Natural killer cell (primary cell): ENCODE results near the gene RELA. TPM values are rescaled to one million over a fixed set of nuclear protein-coding genes. Genes with fewer than 3 reads are reported as not detected.
A peak's percentile ranks its signal among the peaks of the same experiment; 100 is the strongest.

Experiments
- ATAC-seq, 3 donors: fragments of 150-1000 bp in 2 of 3; fragments of 200-7000 bp in 1 of 3; cut with Tn5 transposase; 1 replicate in 1 of 3; 2 replicates in 2 of 3; pipeline ENCODE4 v1.10.0; 2021; ENCODE audit warnings: mild to moderate bottlenecking in 2 of 3, moderate library complexity in 2 of 3
- DNase-seq, 2 donors: peaks; one replicate each; pipeline versions ENCODE4 v3.0.0 to v3.0.0-alpha.2; 2013 to 2021; ENCODE audit warnings: mixed read lengths in 1 of 2
- H3K27ac ChIP-seq: one replicate; pipeline ENCODE4 v1.5.1; 2013; ENCODE audit warnings: mild to moderate bottlenecking, low read length
- H3K27me3 ChIP-seq: one replicate; pipeline ENCODE4 v1.6.1; 2013; ENCODE audit warnings: low read length; ENCODE audit not compliant: control insufficient read depth, insufficient read depth
- H3K36me3 ChIP-seq: one replicate; pipeline ENCODE4 v1.6.1; 2013; ENCODE audit warnings: low read length; ENCODE audit not compliant: control insufficient read depth, insufficient read depth
- H3K4me1 ChIP-seq: one replicate; pipeline ENCODE4 v1.6.1; 2013; ENCODE audit warnings: low read length; ENCODE audit not compliant: control insufficient read depth, insufficient read depth
- H3K4me3 ChIP-seq: one replicate; pipeline ENCODE4 v1.5.1; 2013; ENCODE audit warnings: low read length
- H3K9me3 ChIP-seq: one replicate; pipeline ENCODE4 v1.6.1; 2013; ENCODE audit warnings: low read length; ENCODE audit not compliant: control insufficient read depth, insufficient read depth
- H3K27ac Mint-ChIP-seq, 2 donors: one replicate each; pipeline ENCODE4 v1.8.0; 2022; ENCODE audit warnings: mild to moderate bottlenecking in 2 of 2, mixed read lengths in 2 of 2, moderate library complexity in 1 of 2
- H3K27me3 Mint-ChIP-seq, 2 donors: one replicate each; pipeline ENCODE4 v1.8.0; 2022; ENCODE audit warnings: low read depth in 2 of 2, mixed read lengths in 2 of 2
- H3K36me3 Mint-ChIP-seq: one replicate; pipeline ENCODE4 v1.8.0; 2022; ENCODE audit warnings: mixed read lengths
- H3K4me1 Mint-ChIP-seq, 2 donors: one replicate each; pipeline ENCODE4 v1.8.0; 2022; ENCODE audit warnings: mixed read lengths in 2 of 2
- H3K4me3 Mint-ChIP-seq: one replicate; pipeline ENCODE4 v1.8.0; 2022; ENCODE audit warnings: mild to moderate bottlenecking, moderate library complexity, mixed read lengths
- H3K9me3 Mint-ChIP-seq, 2 donors: one replicate each; pipeline ENCODE4 v1.8.0; 2022; ENCODE audit warnings: mixed read lengths in 2 of 2
- WGBS: methylation state at CpG from one replicate; pipeline ENCODE4 v1.1.7; 2013; ENCODE audit warnings: missing lambda C conversion rate; ENCODE audit not compliant: insufficient coverage; 5-methylcytosine and 5-hydroxymethylcytosine counted together
- intact Hi-C: fragments of 100-400 bp; cut with micrococcal nuclease; formaldehyde crosslinking; loops from one replicate; pipeline ENCODE4 v1.14.2; 2022
- total RNA-seq, 4 donors: library from RNA; stranded (reverse); fragments of 120-200 nt in 1 of 4; gene quantifications; one replicate each; pipeline versions ENCODE4 v1.2.3 to v1.2.4, GENCODE V29; 2013 to 2022
- TF ChIP-seq, protein P1 (sequence below): fragments of 200-600 bp; IDR thresholded peaks from one replicate; pipeline ENCODE4 v1.8.0; 2022; ENCODE audit warnings: antibody characterized with exemption

The RELA gene
- total RNA-seq, 3 donors from 2014 or later (not counting 1 experiment from before 2014, with no cell fraction given), result 319 to 380 (median 338) TPM

DNA sequence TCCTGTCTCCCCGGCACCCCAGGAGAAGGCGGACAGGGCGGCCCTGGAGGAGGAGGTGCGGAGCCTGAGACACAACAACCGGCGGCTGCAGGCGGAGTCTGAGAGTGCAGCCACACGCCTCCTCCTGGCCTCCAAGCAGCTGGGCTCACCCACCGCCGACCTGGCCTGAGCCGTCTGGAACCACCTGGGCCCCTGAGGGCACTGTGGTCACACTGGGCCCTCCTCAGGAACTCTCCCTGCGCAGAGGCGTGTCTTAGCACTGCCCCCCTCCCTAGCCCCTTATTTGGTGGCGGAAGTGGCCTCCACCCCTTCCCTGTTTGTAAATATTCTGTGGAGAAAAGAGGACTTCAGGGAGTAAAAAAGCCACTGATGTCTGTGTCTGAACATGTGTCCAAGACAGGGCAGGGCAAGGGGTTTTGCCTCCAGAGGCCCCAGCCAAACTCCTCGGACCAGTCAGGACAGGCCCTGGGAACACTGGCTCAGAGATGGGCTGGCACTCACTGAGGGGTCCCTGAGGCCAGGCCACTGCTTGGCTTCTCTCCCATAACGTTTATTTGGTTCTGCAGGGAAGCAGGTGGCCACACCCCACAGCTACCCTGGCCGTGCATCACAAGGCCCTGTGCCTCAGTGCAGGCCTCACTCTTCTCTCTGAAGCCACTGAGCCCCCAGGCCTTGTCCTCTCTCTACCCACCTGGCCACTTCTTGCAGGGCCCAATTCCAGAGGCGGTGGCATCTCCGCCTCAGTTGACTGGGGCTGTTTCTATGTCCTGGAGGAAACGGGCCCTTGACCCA is 12.0 kb downstream of the RELA start:
- no peaks in the 10 kb centered on the region for H3K9me3 Mint-ChIP-seq
- peak overlapping the region; percentile 97 to 99 for H3K27ac Mint-ChIP-seq
- H3K9me3 ChIP-seq, result no peaks in the 10 kb centered on the region
- ATAC-seq (no peak), DNase-seq (peak; percentile 22 to 33)
- TF ChIP-seq, protein P1, sequence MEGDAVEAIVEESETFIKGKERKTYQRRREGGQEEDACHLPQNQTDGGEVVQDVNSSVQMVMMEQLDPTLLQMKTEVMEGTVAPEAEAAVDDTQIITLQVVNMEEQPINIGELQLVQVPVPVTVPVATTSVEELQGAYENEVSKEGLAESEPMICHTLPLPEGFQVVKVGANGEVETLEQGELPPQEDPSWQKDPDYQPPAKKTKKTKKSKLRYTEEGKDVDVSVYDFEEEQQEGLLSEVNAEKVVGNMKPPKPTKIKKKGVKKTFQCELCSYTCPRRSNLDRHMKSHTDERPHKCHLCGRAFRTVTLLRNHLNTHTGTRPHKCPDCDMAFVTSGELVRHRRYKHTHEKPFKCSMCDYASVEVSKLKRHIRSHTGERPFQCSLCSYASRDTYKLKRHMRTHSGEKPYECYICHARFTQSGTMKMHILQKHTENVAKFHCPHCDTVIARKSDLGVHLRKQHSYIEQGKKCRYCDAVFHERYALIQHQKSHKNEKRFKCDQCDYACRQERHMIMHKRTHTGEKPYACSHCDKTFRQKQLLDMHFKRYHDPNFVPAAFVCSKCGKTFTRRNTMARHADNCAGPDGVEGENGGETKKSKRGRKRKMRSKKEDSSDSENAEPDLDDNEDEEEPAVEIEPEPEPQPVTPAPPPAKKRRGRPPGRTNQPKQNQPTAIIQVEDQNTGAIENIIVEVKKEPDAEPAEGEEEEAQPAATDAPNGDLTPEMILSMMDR, result no peak
- H3K36me3 ChIP-seq, result peaks cover 69% of the 10 kb centered on the region
- peaks cover 40 to 57% of the 10 kb centered on the region in 2 donors for H3K4me1 Mint-ChIP-seq
- 65% methylated on average over 20 of the region's 20 CpGs for WGBS
- H3K36me3 Mint-ChIP-seq, result peaks cover 7% of the 10 kb centered on the region
- intact Hi-C loops, result loop anchor here (5.0 kb wide), 1 partner anchor 33 kb away; the partner anchor contains the start of gene PCNX3
- peak overlapping the region; percentile 81 for H3K4me3 Mint-ChIP-seq
- no peaks in the 10 kb centered on the region for H3K27me3 ChIP-seq
- no peak overlapping the region for H3K4me3 ChIP-seq
- H3K27me3 Mint-ChIP-seq, result no peaks in the 10 kb centered on the region
- H3K4me1 ChIP-seq, result peaks cover 49% of the 10 kb centered on the region
- H3K27ac ChIP-seq, result peak overlapping the region; percentile 95

DNA sequence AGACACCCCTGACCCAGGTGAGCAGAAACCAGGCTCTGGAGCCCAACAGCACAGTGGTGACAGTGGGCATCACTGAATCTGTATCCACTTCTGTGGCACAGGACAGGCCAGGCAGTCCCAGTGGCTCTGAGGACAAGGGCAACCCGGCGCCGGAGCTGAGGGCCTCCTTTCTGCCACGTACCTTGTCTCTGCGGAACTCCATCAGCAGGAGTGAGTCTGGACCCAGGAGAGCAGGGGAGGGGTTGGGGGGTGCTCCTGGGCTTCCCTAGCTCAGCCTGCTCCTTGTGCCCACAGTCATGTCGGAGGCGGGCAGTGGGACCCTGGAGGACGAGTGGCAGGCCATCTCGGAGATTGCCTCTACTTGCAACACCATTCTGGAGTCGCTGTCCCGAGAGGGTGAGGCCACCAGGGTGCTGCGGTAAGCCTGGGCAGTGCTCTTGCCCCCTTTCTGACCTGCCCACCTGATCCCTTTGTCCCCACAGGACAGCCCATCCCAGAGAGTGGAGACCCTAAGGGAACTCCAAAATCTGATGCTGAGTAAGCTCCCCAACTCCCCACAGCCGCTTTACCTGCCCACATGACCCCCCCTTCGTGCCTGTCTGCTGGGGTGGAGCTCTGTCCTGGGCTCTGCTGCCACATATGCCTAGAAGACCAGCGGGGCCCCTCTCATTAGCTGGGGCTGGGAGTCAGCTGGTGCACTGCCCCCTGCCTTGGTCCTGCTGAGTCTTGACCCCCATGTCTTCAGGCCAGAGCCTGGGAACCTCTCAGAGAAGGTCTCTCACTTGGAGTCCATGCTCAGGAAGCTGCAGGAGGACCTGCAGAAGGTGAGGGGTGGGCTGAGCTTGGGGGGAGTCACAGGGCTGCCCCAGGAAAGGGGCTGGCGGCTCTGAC is 12.8 kb downstream of the RELA start:
- TF ChIP-seq, protein P1, result no peak

DNA sequence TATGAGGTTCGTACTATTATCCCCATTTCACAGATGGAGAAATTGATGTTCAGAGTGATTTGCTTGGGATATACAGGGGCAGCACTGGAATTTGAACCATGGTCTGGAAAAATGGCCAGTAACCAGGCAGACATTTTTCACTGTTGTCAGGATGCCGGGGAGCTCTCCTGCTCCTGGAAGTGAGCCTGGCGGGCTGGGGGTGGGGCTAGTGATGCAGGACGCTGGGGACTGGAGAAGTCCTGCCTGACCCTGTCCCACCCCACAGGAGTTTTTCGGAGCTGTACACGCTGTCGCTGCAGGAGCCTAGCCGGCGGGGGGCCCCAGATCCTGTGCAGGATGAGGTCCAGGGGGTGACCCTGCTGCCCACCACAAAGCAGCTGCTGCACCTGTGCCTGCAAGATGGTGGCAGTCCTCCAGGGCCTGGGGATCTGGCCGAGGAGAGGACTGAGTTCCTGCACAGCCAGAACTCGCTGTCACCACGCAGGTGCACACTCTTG is 13.7 kb downstream of the RELA start:
- peaks cover 67% of the 10 kb centered on the region for H3K36me3 ChIP-seq
- TF ChIP-seq, protein P1, result no peak
- H3K9me3 ChIP-seq, result no peaks in the 10 kb centered on the region
- H3K36me3 Mint-ChIP-seq, result no peaks in the 10 kb centered on the region
- ATAC-seq, result no peak
- no peak overlapping the region for H3K4me3 Mint-ChIP-seq
- no peak overlapping the region for H3K27ac ChIP-seq
- H3K4me1 Mint-ChIP-seq, result peaks cover 40 to 57% of the 10 kb centered on the region in 2 donors
- WGBS, result 94% methylated on average over 12 of the region's 12 CpGs
- no peak for DNase-seq
- H3K4me3 ChIP-seq, result no peak overlapping the region
- intact Hi-C loops, result no loop called here
- H3K4me1 ChIP-seq, result peaks cover 53% of the 10 kb centered on the region
- no peaks in the 10 kb centered on the region for H3K27me3 ChIP-seq
- H3K27me3 Mint-ChIP-seq, result no peaks in the 10 kb centered on the region
- peak overlapping the region in 1 of 2 donors; percentile 99 for H3K27ac Mint-ChIP-seq
- no peaks in the 10 kb centered on the region for H3K9me3 Mint-ChIP-seq

More for the DNA sequence above, 12.8 kb downstream of the RELA start:
- peaks cover 40 to 54% of the 10 kb centered on the region in 2 donors for H3K4me1 Mint-ChIP-seq
- ATAC-seq (no peak), DNase-seq (peak; percentile 16 to 27)
- H3K27ac ChIP-seq, result peak overlapping the region; percentile 27
- H3K36me3 Mint-ChIP-seq, result peaks cover under 1% of the 10 kb centered on the region
- H3K27me3 Mint-ChIP-seq, result no peaks in the 10 kb centered on the region
- H3K4me3 ChIP-seq, result no peak overlapping the region
- 89% methylated on average over 16 of the region's 16 CpGs for WGBS
- peak overlapping the region; percentile 97 to 99 for H3K27ac Mint-ChIP-seq
- no peaks in the 10 kb centered on the region for H3K27me3 ChIP-seq
- no peaks in the 10 kb centered on the region for H3K9me3 ChIP-seq
- peaks cover 69% of the 10 kb centered on the region for H3K36me3 ChIP-seq
- intact Hi-C loops, result loop anchor here (5.0 kb wide), 1 partner anchor 33 kb away; the partner anchor contains the start of gene PCNX3
- H3K4me3 Mint-ChIP-seq, result peak overlapping the region; percentile 45
- H3K9me3 Mint-ChIP-seq, result no peaks in the 10 kb centered on the region
- H3K4me1 ChIP-seq, result peaks cover 50% of the 10 kb centered on the region
